ENCODE results near the gene CLPTM1L.
"Not testable (repeated sequence)": the region's sequence is repeated elsewhere in the genome, so short reads cannot be mapped to it uniquely, and the experiment has no call there.

The CLPTM1L gene

GRCh38 chr5:1381370-1382247 lies 36.7 kb upstream of the CLPTM1L start:
- in situ Hi-C loops (cut with MboI; ENCODE audit: low sequenced_read_pairs) = no loop called here

DNA sequence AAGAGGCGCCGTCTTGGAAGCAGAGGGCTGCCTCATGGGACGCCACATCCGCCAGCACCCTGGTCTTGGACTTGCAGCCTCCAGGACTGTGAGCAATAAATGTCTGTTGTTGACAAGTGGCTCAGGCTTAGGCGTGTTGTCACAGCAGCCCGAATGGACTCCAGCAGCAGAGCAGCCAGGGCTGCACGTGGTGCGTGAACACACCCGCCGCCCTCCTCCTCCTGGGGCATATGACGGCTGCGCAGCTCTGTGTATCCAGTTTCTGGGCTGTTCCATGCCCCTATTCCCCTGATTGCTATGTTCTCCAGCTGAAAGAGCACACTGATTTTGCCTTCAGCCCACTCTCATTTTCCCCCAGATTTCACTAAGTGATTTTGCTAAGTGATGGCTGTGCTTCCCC lies 36.0 kb upstream of the CLPTM1L start:
- in situ Hi-C loops (cut with MboI; ENCODE audit: low sequenced_read_pairs) = no loop called here

DNA sequence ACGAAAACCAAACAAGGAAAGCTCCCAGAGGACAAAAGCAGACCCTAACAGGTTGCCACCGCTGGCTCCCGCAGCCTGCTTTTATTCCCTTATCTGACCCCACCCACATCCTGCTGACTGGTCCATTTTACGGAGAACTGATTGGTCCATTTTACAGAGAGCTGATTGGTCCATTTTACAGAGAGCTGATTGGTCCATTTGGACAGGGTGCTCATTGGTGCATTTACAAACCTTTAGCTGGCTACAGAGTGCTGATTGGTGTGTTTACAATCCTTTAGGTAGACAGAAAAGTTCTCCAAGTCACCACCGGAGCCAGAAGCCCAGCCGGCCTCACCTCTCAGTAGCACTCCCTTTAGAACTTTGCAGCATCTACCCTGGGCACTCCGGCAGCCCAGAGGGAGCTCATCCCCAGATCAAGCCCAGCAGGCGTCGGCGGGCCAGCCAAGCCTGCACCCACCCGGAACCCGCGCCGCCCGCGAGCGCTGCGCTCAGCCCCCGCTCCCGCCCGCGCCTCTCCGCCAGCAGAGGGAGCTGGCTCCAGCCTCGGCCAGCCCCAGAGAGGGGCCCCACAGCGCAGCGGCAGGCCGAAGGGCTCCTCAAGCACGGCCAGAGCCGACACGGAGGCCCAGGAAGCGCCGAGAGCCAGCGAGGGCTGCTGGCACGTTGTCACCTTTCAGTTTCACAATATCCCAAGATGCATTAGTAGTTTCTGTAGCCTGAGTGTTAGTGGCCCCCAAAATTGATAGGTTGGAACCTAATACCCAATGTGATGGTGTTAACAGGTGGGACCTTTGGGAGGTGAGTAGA lies 35.3 kb upstream of the CLPTM1L start:
- in situ Hi-C loops (cut with MboI; ENCODE audit: low sequenced_read_pairs) = no loop called here

DNA sequence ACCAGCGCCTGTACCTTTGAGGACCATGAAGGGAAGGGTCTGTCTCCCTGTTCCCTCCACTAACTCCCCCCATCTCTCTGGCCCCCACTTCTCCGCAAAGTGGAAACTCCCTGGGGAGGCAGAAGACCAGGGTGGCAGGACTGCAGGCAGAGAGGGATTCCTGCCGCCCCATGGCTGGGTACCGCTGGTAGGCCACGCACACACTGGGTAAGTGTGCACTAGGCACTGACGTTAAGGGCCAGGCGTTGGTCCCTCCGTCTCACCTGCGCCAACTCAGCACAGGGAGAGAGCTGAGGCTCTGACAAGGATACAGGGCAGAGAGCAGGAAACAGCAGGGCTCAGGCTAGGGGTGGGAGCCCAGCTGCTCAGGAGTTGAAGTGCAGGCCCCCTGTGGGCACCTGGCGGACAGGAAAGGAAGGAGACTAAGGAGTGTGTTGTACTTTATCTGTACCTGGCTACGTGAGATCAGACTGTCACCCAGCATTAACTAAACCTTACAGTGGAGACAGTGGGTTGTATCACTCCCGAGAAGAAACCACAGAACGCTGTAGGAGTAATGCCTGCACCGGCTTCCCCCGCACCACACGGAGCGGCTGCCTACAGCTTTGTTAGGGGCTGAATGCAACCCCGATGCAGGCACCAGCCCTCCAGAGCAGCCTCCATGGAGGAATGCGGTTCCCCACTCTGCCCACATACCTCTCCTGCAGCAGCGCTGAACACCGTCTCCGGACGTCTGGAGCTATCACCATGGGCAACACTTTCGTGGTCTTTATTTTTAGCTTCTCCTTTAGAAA lies 34.2 kb upstream of the CLPTM1L start:
- in situ Hi-C loops (cut with MboI; ENCODE audit: low sequenced_read_pairs) = no loop called here

- in situ Hi-C loops (cut with MboI; ENCODE audit: low sequenced_read_pairs) = no loop called here
Observed at GRCh38 chr5:1378096-1378495, 33.2 kb upstream of the CLPTM1L start.

- in situ Hi-C loops (cut with MboI; ENCODE audit: low sequenced_read_pairs) = no loop called here
Observed at GRCh38 chr5:1376981-1377380, 32.1 kb upstream of the CLPTM1L start.

GRCh38 chr5:1375871-1376810 lies 31.2 kb upstream of the CLPTM1L start:
- in situ Hi-C loops (cut with MboI; ENCODE audit: low sequenced_read_pairs) = no loop called here

- in situ Hi-C loops (cut with MboI; ENCODE audit: low sequenced_read_pairs) = no loop called here
Observed at GRCh38 chr5:1374679-1375055, 29.8 kb upstream of the CLPTM1L start.

DNA sequence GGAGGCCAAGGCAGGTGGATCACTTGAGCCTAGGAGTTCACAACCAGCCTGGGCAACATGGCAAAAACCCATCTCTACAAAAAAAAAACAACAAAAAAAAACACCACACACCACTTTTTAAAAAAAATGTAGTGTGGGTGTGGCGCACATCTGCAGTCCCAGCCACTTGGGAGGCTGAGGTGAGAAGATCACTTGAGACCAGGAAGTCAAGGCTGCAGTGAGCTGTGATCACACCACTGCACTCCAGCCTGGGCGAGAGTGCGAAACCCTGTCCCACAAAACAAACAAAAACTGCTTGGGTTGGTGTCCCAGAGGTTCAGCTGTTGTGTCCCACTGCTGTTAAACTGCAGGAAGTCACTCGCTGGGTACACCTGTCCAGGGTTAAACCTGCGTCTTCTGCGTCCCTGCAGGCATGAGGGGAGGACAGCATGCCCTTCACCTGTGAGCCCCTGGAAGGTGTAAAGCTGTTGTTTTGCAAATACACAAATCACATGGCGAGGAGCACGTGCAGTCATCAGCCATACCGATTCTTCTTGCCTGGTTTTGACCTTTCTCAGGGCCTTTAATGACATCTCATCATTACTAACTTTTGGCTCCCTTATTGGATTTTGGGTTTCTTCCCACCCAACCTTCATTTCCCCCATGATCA lies 29.3 kb upstream of the CLPTM1L start:
- in situ Hi-C loops (cut with MboI; ENCODE audit: low sequenced_read_pairs) = no loop called here

DNA sequence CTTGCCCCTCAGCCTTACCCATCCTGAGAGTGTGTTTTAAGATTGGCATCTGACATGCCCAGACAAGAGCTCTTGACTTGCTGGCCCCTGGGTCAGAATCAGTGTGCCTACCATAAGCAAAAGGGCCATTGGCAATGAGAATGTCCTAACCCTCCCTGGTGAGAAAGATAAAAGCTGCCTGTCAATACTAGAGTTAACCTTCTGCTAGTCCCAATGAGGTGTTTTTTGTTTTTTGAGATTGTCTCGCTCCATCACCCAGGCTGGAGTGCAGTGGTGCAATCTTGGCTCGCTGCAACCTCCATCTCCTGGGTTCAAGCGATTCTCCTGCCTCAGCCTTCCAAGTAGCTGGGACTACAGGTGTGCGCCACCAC lies 27.1 kb upstream of the CLPTM1L start:
- in situ Hi-C loops (cut with MboI; ENCODE audit: low sequenced_read_pairs) = not testable (repeated sequence)

DNA sequence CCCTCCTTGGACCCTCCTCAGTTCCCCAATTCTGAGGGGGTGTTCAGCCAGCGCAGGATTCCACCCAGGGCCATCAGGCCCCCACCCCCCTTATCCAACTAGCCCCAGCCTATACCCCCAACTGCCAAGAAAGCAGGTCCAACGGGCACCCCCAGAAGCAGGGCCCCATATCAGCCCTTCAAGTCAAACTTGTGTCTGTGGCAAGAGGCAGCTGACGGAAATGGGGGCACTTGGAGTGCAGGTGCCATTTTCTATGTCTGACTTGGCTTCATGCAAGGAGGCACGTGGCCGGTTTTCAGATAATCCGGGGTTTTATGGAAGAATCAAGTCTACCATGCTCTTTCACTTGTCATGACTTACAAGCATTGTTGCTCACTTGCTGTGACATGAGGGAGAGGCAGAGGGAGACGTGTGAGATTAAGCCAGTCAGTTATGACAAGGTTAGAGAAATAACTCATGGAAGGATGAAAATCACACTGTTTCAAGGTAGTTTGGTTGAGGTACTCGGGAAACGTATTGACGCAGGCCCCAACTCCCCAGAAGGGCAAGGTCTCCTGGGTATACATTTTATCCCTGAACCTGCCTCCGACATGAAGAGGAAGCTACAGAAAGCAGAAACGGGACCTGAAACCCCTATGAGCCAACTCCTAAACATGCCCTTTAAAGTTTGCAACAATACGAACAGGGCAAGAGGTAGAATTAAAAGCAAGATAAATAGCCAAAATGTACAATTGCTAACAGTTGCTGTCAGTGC lies 26.5 kb upstream of the CLPTM1L start:
- in situ Hi-C loops (cut with MboI; ENCODE audit: low sequenced_read_pairs) = no loop called here

DNA sequence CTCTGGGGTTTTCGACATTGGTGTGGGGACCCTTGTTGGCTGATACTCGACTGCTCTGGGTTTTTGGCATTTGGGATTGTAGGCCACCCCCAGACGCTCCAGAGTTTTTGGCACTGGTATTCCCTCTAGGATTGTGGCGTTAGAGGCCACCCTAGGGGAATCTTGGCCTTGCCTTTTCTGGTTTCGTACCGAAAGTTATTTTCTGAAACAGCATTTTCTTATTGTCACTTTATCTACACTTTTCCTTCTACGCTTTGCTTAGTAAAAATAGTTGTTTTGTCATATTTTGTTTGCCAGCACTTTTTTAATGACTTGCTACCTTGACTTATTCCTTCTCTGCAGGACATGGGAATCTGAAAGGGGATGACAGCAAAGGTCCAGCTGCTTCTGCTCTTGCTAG lies 25.1 kb upstream of the CLPTM1L start:
- in situ Hi-C loops (cut with MboI; ENCODE audit: low sequenced_read_pairs) = no loop called here

DNA sequence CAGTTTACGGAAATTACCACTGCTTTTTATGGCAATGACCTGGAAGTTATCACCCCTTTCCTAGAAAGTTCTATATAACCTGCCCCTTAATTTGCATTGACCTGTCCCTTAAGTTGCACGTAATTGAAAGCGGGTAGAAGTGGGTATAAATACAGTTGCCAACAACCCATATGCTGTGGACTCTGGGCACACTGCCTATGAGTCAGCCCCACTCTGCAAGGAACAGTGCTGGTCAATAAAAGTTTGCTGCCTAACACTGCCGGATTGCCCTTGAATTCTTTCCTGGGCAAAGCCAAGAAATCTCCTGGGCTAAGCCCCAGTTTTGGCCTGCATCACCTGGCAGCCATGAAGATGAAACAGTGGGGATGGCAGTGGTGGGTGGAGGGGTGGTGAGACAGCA lies 23.9 kb upstream of the CLPTM1L start:
- in situ Hi-C loops (cut with MboI; ENCODE audit: low sequenced_read_pairs) = no loop called here

- in situ Hi-C loops (cut with MboI; ENCODE audit: low sequenced_read_pairs) = no loop called here
Observed at GRCh38 chr5:1368236-1368635, 23.3 kb upstream of the CLPTM1L start.

DNA sequence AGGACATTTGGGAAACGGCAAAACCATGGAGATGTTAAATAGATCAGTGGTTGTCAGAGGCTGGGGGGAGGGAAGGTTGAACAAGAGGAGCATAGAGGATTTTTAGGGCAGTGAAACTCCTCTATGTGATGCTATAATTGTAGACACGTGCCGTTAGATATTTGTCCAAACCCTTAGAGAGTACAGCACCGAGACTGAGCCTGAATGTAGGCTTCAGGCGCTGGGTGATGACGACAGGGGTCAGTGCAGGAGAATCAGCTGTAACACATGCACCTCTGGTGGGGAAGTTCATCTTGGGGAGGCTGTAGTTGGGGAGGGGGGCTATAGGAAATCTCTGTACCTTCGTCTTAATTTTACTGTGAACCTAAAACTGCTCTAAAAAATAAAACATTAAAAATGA lies 22.2 kb upstream of the CLPTM1L start:
- in situ Hi-C loops (cut with MboI; ENCODE audit: low sequenced_read_pairs) = no loop called here

DNA sequence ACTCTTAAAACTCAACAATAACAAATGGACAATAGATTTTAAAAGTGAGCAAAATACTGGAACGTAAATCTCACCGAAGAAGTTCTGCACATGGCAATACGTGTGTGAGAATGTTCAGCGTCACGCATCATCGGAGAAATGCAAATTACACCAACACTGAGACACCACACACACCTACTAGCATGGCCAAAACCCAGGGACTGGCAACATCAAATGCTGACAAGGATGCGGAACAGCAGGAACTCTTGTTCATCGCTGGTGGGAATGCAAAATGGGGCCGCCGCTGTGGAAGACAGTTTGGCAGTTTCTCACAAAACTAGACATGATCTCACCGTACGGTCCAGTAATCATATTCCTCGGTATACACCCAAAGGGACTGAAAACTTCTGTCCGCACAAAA lies 21.6 kb upstream of the CLPTM1L start:
- in situ Hi-C loops (cut with MboI; ENCODE audit: low sequenced_read_pairs) = no loop called here

GRCh38 chr5:1364211-1364610 lies 19.3 kb upstream of the CLPTM1L start:
- in situ Hi-C loops (cut with MboI; ENCODE audit: low sequenced_read_pairs) = no loop called here

DNA sequence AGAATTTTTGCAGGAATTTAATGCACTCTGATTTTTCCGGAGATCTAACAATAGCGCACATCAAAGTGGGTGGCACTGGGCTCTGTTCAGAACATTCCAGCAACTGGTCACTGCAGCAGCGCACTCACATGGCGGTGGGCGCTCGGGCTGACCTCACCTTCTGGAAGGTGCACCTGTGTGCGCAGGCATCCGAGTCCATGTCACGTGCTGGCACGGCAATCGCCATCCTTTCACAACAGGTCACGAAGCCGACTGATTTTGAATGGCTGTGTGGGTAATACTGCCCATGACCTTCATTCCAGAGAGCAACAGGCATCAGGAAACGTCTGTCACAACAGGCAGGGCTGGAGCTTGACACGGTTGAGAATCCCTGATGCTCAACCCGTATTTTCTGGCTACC lies 18.7 kb upstream of the CLPTM1L start:
- in situ Hi-C loops (cut with MboI; ENCODE audit: low sequenced_read_pairs) = no loop called here

GRCh38 chr5:1363160-1363559 lies 18.3 kb upstream of the CLPTM1L start:
- in situ Hi-C loops (cut with MboI; ENCODE audit: low sequenced_read_pairs) = no loop called here

All from hTERT RPE-1 (cell line).